Colonic mucosa (tissue), 4 donors: ENCODE measurements around the gene CDYL. TPM values are rescaled to one million over a fixed set of nuclear protein-coding genes. Genes with fewer than 3 reads are reported as not detected.

Experiments
- DNase-seq: peaks from one replicate; pipeline ENCODE4 v3.0.0-alpha.2; 2020
- H3K27ac ChIP-seq: fragments of 200-600 bp; one replicate; pipeline ENCODE4 v1.8.0; 2021
- H3K27me3 ChIP-seq: fragments of 200-600 bp; one replicate; pipeline ENCODE4 v1.8.0; 2021
- H3K36me3 ChIP-seq: fragments of 200-600 bp; one replicate; pipeline ENCODE4 v1.8.0; 2021
- H3K4me1 ChIP-seq: fragments of 200-600 bp; one replicate; pipeline ENCODE4 v1.8.0; 2021; ENCODE audit warnings: mild to moderate bottlenecking
- H3K4me3 ChIP-seq: fragments of 200-600 bp; one replicate; pipeline ENCODE4 v1.8.0; 2021
- H3K9ac ChIP-seq, 2 donors: one replicate each; pipeline ENCODE4 v1.7.0; 2013; ENCODE audit warnings: control low read depth in 2 of 2, low read depth in 2 of 2, low read length in 2 of 2
- H3K9me3 ChIP-seq: fragments of 200-600 bp; one replicate; pipeline ENCODE4 v1.8.0; 2021
- intact Hi-C: fragments of 100-400 bp; cut with DNase I; formaldehyde crosslinking; loops from one replicate; pipeline ENCODE4 v1.14.1; 2022
- total RNA-seq, 2 donors: library from RNA; stranded (reverse); fragmentation: NEBNext Ultra II Directional in 1 of 2; extraction: Animal tissue kit (Norgen Biotek cat#: 25700) in 1 of 2; gene quantifications; one replicate each; pipeline ENCODE4 v1.2.1, GENCODE V29; 2021
- TF ChIP-seq, protein P1 (sequence below): fragments of 200-600 bp; IDR thresholded peaks from one replicate; pipeline ENCODE4 v1.8.0; 2022; ENCODE audit warnings: antibody characterized with exemption, mild to moderate bottlenecking
- donor health status: healthy.
- donor health status: DM: no; HTN: no; CAD: no.
- donor health status: DM: no; HTN: no; CAD: no.

Gene CDYL
- total RNA-seq, 2 donors from 2014 or later, result 44.3 to 48.6 TPM

DNA sequence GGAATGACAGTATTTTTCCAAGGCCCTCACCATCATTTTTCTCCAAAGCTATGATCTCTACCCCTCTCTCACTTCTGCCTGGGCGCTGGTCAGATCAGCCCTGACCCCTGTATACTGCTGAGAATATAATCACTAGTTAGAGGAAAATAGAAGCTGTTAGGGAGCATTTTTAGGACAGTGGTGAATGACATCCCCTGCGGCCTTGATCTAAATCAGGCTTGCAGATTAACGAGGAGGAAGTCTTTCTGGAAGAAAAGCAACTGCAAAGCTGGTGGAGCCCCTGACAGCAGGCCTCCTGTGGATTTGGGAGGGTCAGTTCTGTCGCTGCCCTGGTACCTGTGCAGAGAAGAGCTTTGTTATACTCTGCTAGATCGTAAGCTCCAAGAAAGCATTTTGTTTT, 119.8 kb downstream of the CDYL start:
- no peak overlapping the region for H3K4me3 ChIP-seq
- no peak for DNase-seq
- H3K4me1 ChIP-seq, result no peaks in the 10 kb centered on the region
- H3K9me3 ChIP-seq, result no peaks in the 10 kb centered on the region
- H3K36me3 ChIP-seq, result peaks cover 9% of the 10 kb centered on the region
- TF ChIP-seq, protein P1, sequence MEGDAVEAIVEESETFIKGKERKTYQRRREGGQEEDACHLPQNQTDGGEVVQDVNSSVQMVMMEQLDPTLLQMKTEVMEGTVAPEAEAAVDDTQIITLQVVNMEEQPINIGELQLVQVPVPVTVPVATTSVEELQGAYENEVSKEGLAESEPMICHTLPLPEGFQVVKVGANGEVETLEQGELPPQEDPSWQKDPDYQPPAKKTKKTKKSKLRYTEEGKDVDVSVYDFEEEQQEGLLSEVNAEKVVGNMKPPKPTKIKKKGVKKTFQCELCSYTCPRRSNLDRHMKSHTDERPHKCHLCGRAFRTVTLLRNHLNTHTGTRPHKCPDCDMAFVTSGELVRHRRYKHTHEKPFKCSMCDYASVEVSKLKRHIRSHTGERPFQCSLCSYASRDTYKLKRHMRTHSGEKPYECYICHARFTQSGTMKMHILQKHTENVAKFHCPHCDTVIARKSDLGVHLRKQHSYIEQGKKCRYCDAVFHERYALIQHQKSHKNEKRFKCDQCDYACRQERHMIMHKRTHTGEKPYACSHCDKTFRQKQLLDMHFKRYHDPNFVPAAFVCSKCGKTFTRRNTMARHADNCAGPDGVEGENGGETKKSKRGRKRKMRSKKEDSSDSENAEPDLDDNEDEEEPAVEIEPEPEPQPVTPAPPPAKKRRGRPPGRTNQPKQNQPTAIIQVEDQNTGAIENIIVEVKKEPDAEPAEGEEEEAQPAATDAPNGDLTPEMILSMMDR, result no peak
- no peaks in the 10 kb centered on the region for H3K27me3 ChIP-seq
- intact Hi-C loops, result no loop called here
- no peak overlapping the region for H3K9ac ChIP-seq
- H3K27ac ChIP-seq, result no peak overlapping the region

DNA sequence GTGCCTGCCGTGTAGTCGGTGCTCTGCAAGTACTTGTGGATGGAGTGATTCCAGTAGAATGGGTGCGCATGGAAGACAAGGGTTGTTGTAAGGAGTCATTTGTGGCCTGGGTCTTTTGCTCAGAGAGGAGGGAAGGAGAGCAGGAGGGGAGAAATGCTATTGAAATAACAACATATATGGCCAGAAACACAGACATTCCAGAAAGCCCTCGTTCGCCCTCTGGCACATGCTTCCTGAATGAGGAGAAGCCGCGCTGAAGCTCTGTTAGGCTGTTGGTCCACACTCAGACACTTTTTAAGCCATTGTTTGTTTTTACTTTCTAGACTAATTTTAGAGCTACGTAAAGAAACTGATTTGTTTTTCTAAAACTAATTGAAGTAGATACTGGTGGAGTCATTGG, 120.2 kb downstream of the CDYL start:
- H3K27me3 ChIP-seq, result no peaks in the 10 kb centered on the region
- no peak overlapping the region for H3K4me3 ChIP-seq
- peaks cover 9% of the 10 kb centered on the region for H3K36me3 ChIP-seq
- H3K4me1 ChIP-seq, result no peaks in the 10 kb centered on the region
- intact Hi-C loops, result no loop called here
- no peaks in the 10 kb centered on the region for H3K9me3 ChIP-seq
- H3K27ac ChIP-seq, result no peak overlapping the region
- TF ChIP-seq, protein P1, result no peak
- H3K9ac ChIP-seq, result no peak overlapping the region
- no peak for DNase-seq

DNA sequence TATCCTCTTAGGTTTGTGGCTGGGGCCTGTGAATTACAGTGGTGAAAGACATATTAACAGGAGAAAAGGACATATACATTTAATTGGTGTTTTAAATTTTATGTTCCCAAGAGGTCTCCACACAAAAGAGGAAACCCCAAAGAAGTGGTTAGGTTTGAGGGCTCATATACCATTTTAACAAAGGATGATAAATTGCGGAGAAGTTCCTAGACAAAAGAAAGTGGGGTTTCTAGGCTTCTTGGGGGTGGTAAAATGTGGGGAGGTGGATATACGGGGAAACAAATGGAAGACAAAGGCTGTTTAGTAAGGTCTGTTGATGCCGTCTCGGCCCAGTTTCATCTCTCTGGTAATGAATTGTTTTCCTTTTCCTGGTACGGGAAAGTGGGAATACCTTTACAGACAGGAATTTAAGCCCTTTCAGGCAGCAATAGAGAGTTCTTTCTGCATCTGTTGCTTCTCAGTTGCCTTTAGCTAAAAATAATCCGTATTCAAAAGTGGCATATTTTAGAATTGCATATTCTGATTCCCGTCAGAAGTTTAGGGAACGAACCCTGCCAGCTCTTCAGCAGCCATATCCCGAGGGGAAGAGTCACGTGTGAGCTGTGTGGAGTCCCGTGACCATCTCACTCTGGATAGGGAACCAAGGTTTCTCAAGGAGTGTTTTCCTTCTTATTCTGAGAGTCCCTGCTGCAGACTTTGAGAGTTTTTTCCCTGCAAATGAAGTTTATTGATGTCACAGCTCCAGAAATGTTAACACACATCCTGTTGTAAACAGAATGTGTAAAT, 123.2 kb downstream of the CDYL start:
- no peak overlapping the region for H3K4me3 ChIP-seq
- intact Hi-C loops, result no loop called here

DNA sequence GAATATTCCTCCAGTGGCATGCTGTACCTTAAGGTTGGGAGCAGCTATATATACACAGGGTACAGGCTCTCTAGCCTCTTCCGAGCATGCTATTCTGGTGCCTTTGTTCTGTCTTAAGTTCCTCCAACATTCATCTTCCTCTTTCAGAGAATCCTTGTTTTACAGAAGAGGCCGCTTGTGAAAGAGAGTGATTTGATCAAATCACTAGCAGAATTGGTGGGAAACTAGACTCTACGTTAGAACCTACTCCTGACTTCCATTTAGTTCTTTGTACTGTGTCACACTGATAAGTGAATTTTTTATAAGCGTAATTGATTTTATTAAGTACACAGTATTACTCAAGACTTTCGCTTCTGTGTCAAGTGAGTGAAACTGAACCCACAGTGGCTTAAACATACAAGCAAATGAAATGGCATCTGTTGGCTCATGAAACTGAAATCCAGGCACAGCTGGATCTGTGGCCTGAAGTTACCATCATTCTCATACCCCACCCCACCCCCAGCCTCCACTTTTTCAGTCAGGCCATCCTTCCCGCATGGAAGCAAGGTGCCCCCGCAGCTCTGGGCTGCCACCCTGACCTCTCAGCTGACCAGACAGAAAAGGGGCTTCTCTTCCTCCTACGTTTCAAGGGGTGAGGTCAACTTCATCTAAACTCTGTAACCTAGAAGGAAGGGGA, 125.3 kb downstream of the CDYL start:
- TF ChIP-seq, protein P1, result no peak
- intact Hi-C loops, result no loop called here
- no peaks in the 10 kb centered on the region for H3K27me3 ChIP-seq
- no peak overlapping the region for H3K27ac ChIP-seq
- no peaks in the 10 kb centered on the region for H3K4me1 ChIP-seq
- DNase-seq, result no peak
- peaks cover 3% of the 10 kb centered on the region for H3K36me3 ChIP-seq
- H3K9ac ChIP-seq, result no peak overlapping the region
- no peak overlapping the region for H3K4me3 ChIP-seq
- no peaks in the 10 kb centered on the region for H3K9me3 ChIP-seq

More for the DNA sequence above, 123.2 kb downstream of the CDYL start:
- peaks cover 3% of the 10 kb centered on the region for H3K36me3 ChIP-seq
- DNase-seq, result no peak
- H3K4me1 ChIP-seq, result no peaks in the 10 kb centered on the region
- H3K27me3 ChIP-seq, result no peaks in the 10 kb centered on the region
- no peaks in the 10 kb centered on the region for H3K9me3 ChIP-seq
- TF ChIP-seq, protein P1, result no peak
- H3K9ac ChIP-seq, result no peak overlapping the region
- no peak overlapping the region for H3K27ac ChIP-seq

DNA sequence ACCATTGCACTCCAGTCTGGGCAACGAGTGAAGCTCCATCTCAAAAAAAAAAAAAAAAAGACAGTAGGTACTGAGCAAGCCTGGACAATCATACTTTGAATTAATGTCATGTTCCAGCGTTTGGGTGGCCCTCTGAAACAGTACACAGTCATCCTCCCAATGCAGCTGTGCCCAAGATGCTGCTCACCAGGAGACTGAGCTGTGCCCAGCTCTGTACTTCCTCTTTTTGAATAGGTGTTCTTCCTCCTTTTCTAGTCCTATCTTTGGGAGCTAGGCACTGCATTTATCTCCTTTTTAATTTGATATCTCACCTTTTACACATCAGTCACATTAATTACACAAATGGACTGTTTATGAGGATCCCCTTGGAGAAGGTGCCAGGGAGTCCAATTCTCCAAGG, 126.2 kb downstream of the CDYL start:
- Histone ChIP-seq H3K4me3 (no peak overlapping the region), H3K27ac (no peak overlapping the region), H3K4me1 (peaks cover 5% of the 10 kb centered on the region), H3K9me3 (no peaks in the 10 kb centered on the region), H3K36me3 (peaks cover 3% of the 10 kb centered on the region), H3K27me3 (no peaks in the 10 kb centered on the region), H3K9ac (no peak overlapping the region)
- no peak for DNase-seq
- intact Hi-C loops, result no loop called here
- TF ChIP-seq, protein P1, result no peak
